D721Med (cell line): ENCODE results near the gene TMC6.

Experiments used
- DNase-seq: peaks from one replicate; pipeline ENCODE4 v3.0.0; 2011; ENCODE audit warnings: low spot score; ENCODE audit not compliant: insufficient read length
- FAIRE-seq: peaks from 2 replicates; lab custom pipeline; 2011; peaks lifted over from hg19 to GRCh38; lab: Jason Lieb, UNC
- CTCF ChIP-seq: IDR thresholded peaks from 2 replicates; pipeline ENCODE4 v1.5.1; 2012; ENCODE audit warnings: mild to moderate bottlenecking, control low read depth; ENCODE audit not compliant: insufficient read depth; ENCODE audit errors: missing control alignments

Gene TMC6

GRCh38 chr17:78164748-78165607 lies 36.4 kb upstream of the TMC6 start:
- FAIRE-seq (no peak), DNase-seq (no peak)
- no peak for TF ChIP-seq CTCF

- no peak for TF ChIP-seq CTCF
- FAIRE-seq (no peak), DNase-seq (no peak)
Observed at GRCh38 chr17:78163881-78164747, 35.6 kb upstream of the TMC6 start.

GRCh38 chr17:78159575-78160158 lies 31.1 kb upstream of the TMC6 start:
- DNase-seq, result no peak
- FAIRE-seq, result no peak
- TF ChIP-seq CTCF, result no peak

GRCh38 chr17:78154903-78155811 lies 26.6 kb upstream of the TMC6 start:
- DNase-seq, result no peak
- no peak for TF ChIP-seq CTCF
- FAIRE-seq, result no peak

- DNase-seq (no peak), FAIRE-seq (no peak)
- no peak for TF ChIP-seq CTCF
Observed at GRCh38 chr17:78151514-78152008, 23.0 kb upstream of the TMC6 start.

GRCh38 chr17:78148286-78149016 lies 19.9 kb upstream of the TMC6 start:
- FAIRE-seq, result no peak
- TF ChIP-seq CTCF, result no peak
- DNase-seq, result no peak
